Measurements from ENCODE around the gene CXCL8.
"Not testable (repeated sequence)": the region's sequence is repeated elsewhere in the genome, so short reads cannot be mapped to it uniquely, and the experiment has no call there.

The CXCL8 gene

GRCh38 chr4:73740353-73740778 is at the start of gene CXCL8:
Gene CXCL8 (plus strand): TSS chr4:73740569. CDS start chr4:73740659, 90 bp downstream.
- DNase-seq = peak in 3 of 10 donors; percentile 9 to 70 (median 66)

GRCh38 chr4:73691201-73691600 is 49.2 kb upstream of the CXCL8 start:
- DNase-seq; intact Hi-C loops (cut with DNase I): not testable (repeated sequence)

More at GRCh38 chr4:73740353-73740778, at the start of gene CXCL8:
- intact Hi-C loops (cut with DNase I) = no loop called here

GRCh38 chr4:73691759-73692158 is 48.6 kb upstream of the CXCL8 start:
- DNase-seq = no peak
- intact Hi-C loops (cut with DNase I) = no loop called here

GRCh38 chr4:73692254-73692653 is 48.1 kb upstream of the CXCL8 start:
- intact Hi-C loops (cut with DNase I) = no loop called here
- no peak for DNase-seq

- no peak for DNase-seq
- intact Hi-C loops (cut with DNase I) = no loop called here
These were observed 47.7 kb upstream of the CXCL8 start for GRCh38 chr4:73692701-73693100.

GRCh38 chr4:73693811-73694210 is 46.6 kb upstream of the CXCL8 start:
- DNase-seq = no peak
- intact Hi-C loops (cut with DNase I) = no loop called here

GRCh38 chr4:73698217-73698616 is 42.2 kb upstream of the CXCL8 start:
- DNase-seq = no peak
- intact Hi-C loops (cut with DNase I) = no loop called here

- intact Hi-C loops (cut with DNase I) = no loop called here
- DNase-seq = no peak
These were observed 39.3 kb upstream of the CXCL8 start for GRCh38 chr4:73701116-73701515.

- DNase-seq = no peak
- intact Hi-C loops (cut with DNase I) = no loop called here
These were observed 37.5 kb upstream of the CXCL8 start for GRCh38 chr4:73702796-73703287.

- intact Hi-C loops (cut with DNase I) = no loop called here
- DNase-seq = no peak
These were observed 37.0 kb upstream of the CXCL8 start for GRCh38 chr4:73703320-73703719.

- intact Hi-C loops (cut with DNase I) = no loop called here
- DNase-seq = no peak
These were observed 35.9 kb upstream of the CXCL8 start for GRCh38 chr4:73704314-73705055.

- DNase-seq = no peak
- intact Hi-C loops (cut with DNase I) = no loop called here
These were observed 35.3 kb upstream of the CXCL8 start for GRCh38 chr4:73705056-73705432.

- no peak for DNase-seq
- intact Hi-C loops (cut with DNase I) = no loop called here
These were observed 34.6 kb upstream of the CXCL8 start for GRCh38 chr4:73705721-73706120.

- no peak for DNase-seq
- intact Hi-C loops (cut with DNase I) = no loop called here
These were observed 33.6 kb upstream of the CXCL8 start for GRCh38 chr4:73706811-73707210.

GRCh38 chr4:73707269-73707875 is 33.0 kb upstream of the CXCL8 start:
- intact Hi-C loops (cut with DNase I) = no loop called here
- DNase-seq = no peak

GRCh38 chr4:73707918-73708577 is 32.3 kb upstream of the CXCL8 start:
- intact Hi-C loops (cut with DNase I) = no loop called here
- DNase-seq = peak in 1 of 10 donors; percentile 8

GRCh38 chr4:73709451-73710033 is 30.8 kb upstream of the CXCL8 start:
- intact Hi-C loops (cut with DNase I) = no loop called here

GRCh38 chr4:73710094-73710493 is 30.3 kb upstream of the CXCL8 start:
- DNase-seq = no peak
- intact Hi-C loops (cut with DNase I) = no loop called here

More at GRCh38 chr4:73709451-73710033, 30.8 kb upstream of the CXCL8 start:
- DNase-seq = no peak

GRCh38 chr4:73711989-73712388 is 28.4 kb upstream of the CXCL8 start:
- DNase-seq = no peak
- intact Hi-C loops (cut with DNase I) = no loop called here

- intact Hi-C loops (cut with DNase I) = no loop called here
- DNase-seq = no peak
These were observed 26.7 kb upstream of the CXCL8 start for GRCh38 chr4:73713650-73714049.

GRCh38 chr4:73714647-73715046 is 25.7 kb upstream of the CXCL8 start:
- no peak for DNase-seq
- intact Hi-C loops (cut with DNase I) = no loop called here
